Body of pancreas (tissue), 4 donors: Measurements from ENCODE around the gene CDK16. TPM values are rescaled to one million over a fixed set of nuclear protein-coding genes. Genes with fewer than 3 reads are reported as not detected.

ENCODE experiments used
- ATAC-seq: fragments of 150-250 bp; one replicate; pipeline ENCODE4 v1.9.1; 2016
- DNase-seq, 4 donors: peaks; one replicate each; pipeline ENCODE4 v3.0.0-alpha.2; 2019
- H3K27ac ChIP-seq, 4 donors: fragments of 200-600 bp; sonication (generic); 1 replicate in 3 of 4; 2 replicates in 1 of 4; pipeline versions ENCODE4 v1.5.1 to v1.6.1; 2016 to 2019; ENCODE audit warnings: mild to moderate bottlenecking in 1 of 4, mixed read lengths in 1 of 4, moderate library complexity in 1 of 4
- H3K27me3 ChIP-seq, 2 donors: fragments of 200-600 bp; sonication (generic); one replicate each; pipeline ENCODE4 v1.6.0; 2016; ENCODE audit warnings: mild to moderate bottlenecking in 1 of 2
- H3K36me3 ChIP-seq, 2 donors: fragments of 200-600 bp; sonication (generic); replicated peaks in 1 of 2; 2 replicates each; pipeline ENCODE4 v1.5.1; 2016; ENCODE audit warnings: low read depth in 2 of 2; ENCODE audit not compliant: insufficient read depth in 1 of 2
- H3K4me1 ChIP-seq: fragments of 200-600 bp; sonication (generic); one replicate; pipeline ENCODE4 v1.6.0; 2016
- H3K4me3 ChIP-seq, 2 donors: fragments of 200-600 bp; sonication (generic); 1 replicate in 1 of 2; 2 replicates in 1 of 2; pipeline ENCODE4 v1.5.1; 2016 to 2019
- H3K9me3 ChIP-seq, 3 donors: fragments of 200-600 bp; sonication (generic); 1 replicate in 2 of 3; 2 replicates in 1 of 3; pipeline ENCODE4 v1.5.1; 2016
- CTCF ChIP-seq, 7 experiments: fragments of 450-650 bp in 4 of 7; fragments of 200-600 bp in 3 of 7; sonication (generic) in 3 of 7; IDR thresholded peaks; one replicate each; pipeline ENCODE4 v1.5.1; 2016 to 2019; ENCODE audit warnings: antibody characterized with exemption in 7 of 7
- POLR2A ChIP-seq, 3 donors: fragments of 450-650 bp; IDR thresholded peaks; one replicate each; pipeline ENCODE4 v1.6.1; 2016; ENCODE audit warnings: antibody characterized with exemption in 3 of 3, mild to moderate bottlenecking in 2 of 3
- WGBS, 2 donors: methylation state at CpG; one replicate each; pipeline ENCODE4 v1.1.5; 2017; 5-methylcytosine and 5-hydroxymethylcytosine counted together
- intact Hi-C: fragments of 100-400 bp; cut with DNase I; formaldehyde crosslinking; loops from one replicate; pipeline ENCODE4 v1.15.1; 2023
- total RNA-seq, 2 donors: library from RNA; depleted of rRNA; stranded (reverse); fragments of >200 nt; gene quantifications; one replicate each; pipeline ENCODE4 v1.1.0, GENCODE V29; 2016

Gene CDK16
- total RNA-seq, 2 donors from 2014 or later = 53.2 to 83.4 TPM

GRCh38 chrX:47223476-47224250 lies 5.2 kb downstream of the CDK16 start:
- intact Hi-C loops = no loop called here
- H3K27me3 ChIP-seq = no peaks in the 10 kb centered on the region
- peaks cover 19% of the 10 kb centered on the region for H3K4me1 ChIP-seq
- TF ChIP-seq CTCF (IDR thresholded peaks at IDR 0.05) = no peak
- TF ChIP-seq POLR2A (IDR thresholded peaks at IDR 0.05) = no peak
- peaks cover 0 to 11% of the 10 kb centered on the region in 2 donors for H3K36me3 ChIP-seq
- ATAC-seq (no peak), DNase-seq (peak in 1 of 4 donors; percentile 3)
- H3K4me3 ChIP-seq = no peak overlapping the region
- no peaks in the 10 kb centered on the region for H3K9me3 ChIP-seq
- no peak overlapping the region for H3K27ac ChIP-seq
- WGBS, 2 donors = 90 to 95% methylated on average over 3 to 13 of the region's 13 CpGs

GRCh38 chrX:47224266-47224895 lies 5.9 kb downstream of the CDK16 start:
- peak in 1 of 4 donors; percentile 2 for DNase-seq
- intact Hi-C loops = no loop called here
- no peaks in the 10 kb centered on the region for H3K27me3 ChIP-seq
- H3K27ac ChIP-seq = no peak overlapping the region
- no peak overlapping the region for H3K4me3 ChIP-seq
- WGBS, 2 donors = 85 to 89% methylated on average over 10 to 14 of the region's 17 CpGs
- ATAC-seq = no peak
- peaks cover 19% of the 10 kb centered on the region for H3K4me1 ChIP-seq
- TF ChIP-seq CTCF (IDR thresholded peaks at IDR 0.05) (no peak), POLR2A (IDR thresholded peaks at IDR 0.05) (no peak)
- peaks cover 0 to 11% of the 10 kb centered on the region in 2 donors for H3K36me3 ChIP-seq
- H3K9me3 ChIP-seq = no peaks in the 10 kb centered on the region

GRCh38 chrX:47224896-47225290 lies 6.4 kb downstream of the CDK16 start:
- Histone ChIP-seq H3K27me3 (no peaks in the 10 kb centered on the region), H3K27ac (no peak overlapping the region), H3K9me3 (no peaks in the 10 kb centered on the region), H3K4me3 (no peak overlapping the region), H3K4me1 (peaks cover 15% of the 10 kb centered on the region), H3K36me3 (peaks cover 0 to 11% of the 10 kb centered on the region in 2 donors)
- peak in 1 of 4 donors; percentile 2 for DNase-seq
- no peak for ATAC-seq
- no peak for TF ChIP-seq POLR2A (IDR thresholded peaks at IDR 0.05)
- TF ChIP-seq CTCF (IDR thresholded peaks at IDR 0.05) = no peak
- intact Hi-C loops = no loop called here
- WGBS, 2 donors = 100% methylated on average over 1 to 2 of the region's 4 CpGs

GRCh38 chrX:47226071-47226470 lies 7.6 kb downstream of the CDK16 start:
- H3K4me1 ChIP-seq = peaks cover 4% of the 10 kb centered on the region
- H3K9me3 ChIP-seq = no peaks in the 10 kb centered on the region
- intact Hi-C loops = no loop called here
- H3K27me3 ChIP-seq = no peaks in the 10 kb centered on the region
- no peak for TF ChIP-seq CTCF (IDR thresholded peaks at IDR 0.05)
- no peak for TF ChIP-seq POLR2A (IDR thresholded peaks at IDR 0.05)
- DNase-seq = peak in 1 of 4 donors; percentile 6
- H3K36me3 ChIP-seq = peaks cover 0 to 11% of the 10 kb centered on the region in 2 donors
- no peak overlapping the region for H3K4me3 ChIP-seq
- 67 to 80% methylated on average over 1 to 3 of the region's 6 CpGs for WGBS, 2 donors
- no peak overlapping the region for H3K27ac ChIP-seq
- ATAC-seq = no peak
